ENCODE measurements around the gene B4GALNT3.
A peak's percentile ranks its signal among the peaks of the same experiment; 100 is the strongest.

The B4GALNT3 gene

GRCh38 chr12:468671-469389, 9.1 kb downstream of the B4GALNT3 start:
- no peak for DNase-seq

DNA sequence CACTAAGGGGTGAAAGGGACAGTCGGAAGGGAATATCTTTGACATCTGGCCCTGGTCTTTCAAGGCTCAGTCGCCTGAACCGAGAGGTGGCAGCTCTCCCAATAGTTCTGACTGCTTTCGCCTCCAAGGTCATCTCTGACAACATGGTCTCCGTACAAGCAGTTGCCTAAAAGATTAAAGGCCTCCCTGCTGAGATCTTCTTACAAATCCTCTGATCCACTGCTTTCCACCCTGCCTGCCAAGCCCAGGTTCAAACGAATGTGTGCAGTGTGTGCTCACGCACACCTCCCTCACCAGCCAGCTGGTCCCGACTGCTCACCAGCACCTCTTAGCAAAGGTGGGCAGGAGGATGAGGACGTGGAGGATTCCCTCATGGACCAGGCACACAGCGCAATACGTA, 10.4 kb downstream of the B4GALNT3 start:
- DNase-seq: no peak

- no peak for DNase-seq
Observed at GRCh38 chr12:473198-473597, 13.5 kb downstream of the B4GALNT3 start.

DNA sequence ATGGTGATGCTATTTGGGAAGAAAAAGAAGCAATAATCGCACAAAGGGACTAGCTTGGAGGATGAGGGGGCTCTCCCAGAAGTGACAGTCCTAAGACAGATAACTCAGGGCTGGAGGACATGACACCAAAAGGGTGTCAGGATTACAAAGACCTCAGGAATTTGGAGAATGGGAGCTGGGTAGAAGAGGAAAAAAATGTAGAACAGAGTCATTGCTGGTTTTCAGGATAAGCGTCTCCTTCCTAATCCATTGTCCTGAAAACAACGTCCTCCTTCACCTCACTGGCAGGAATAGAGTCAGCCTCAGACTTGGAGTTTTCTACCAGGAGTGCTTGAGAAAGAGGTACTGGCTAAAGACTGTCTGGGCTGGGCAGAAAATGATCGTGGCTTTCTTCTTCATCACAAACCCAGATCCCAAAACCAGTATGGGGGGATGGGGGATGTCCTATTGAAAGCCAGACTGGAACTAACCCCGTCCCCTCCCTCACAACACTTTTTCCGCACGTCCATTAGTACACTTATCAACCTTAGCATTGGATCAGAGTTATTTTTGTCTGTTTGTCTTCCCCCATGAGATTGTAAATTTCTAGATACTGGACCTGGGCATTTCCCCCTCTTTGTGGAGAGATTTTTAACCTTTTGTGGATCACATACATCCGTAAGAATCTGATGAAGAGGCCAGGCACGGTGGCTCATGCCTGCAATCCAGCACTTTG, 14.3 kb downstream of the B4GALNT3 start:
- no peak for DNase-seq

DNA sequence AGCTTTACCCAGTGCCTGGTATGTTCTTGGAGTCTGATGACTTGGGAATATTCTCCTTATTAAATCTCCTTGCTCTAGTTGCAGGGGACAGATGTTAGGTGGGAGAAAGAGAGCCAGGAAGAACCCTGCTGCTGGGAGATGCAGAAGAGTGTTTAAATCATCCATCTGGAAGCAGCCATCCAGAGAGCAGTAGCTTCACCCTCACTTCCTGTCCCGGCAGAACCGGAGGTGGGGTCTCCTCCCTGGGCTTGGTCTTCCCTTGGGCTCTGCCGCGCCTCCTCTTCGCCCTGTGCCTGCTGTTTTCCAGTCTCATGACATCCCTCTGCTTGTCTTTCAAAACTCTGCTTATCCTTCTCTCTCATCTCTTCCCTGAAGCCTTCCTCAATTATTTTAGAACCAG, 15.5 kb downstream of the B4GALNT3 start:
- no peak for DNase-seq

DNA sequence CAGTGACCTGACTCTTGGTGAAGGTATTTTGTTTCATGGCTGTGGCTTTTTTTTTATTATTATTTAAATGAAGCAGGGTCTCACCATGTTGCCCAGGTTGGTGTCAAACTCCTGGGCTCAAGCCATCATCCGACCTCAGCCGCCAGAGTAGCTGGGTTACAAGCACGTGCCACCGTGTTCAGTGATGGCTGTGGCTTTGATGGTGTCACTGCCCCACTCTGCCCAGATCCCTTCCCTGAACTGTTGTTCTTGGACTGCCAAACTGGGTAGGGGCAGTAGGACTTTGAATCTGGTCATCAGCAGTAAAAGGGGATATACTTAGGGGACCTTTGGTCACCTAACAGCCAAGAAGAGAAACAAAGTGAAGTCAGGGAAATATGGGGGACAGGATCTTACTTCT, 19.4 kb downstream of the B4GALNT3 start:
- no peak for DNase-seq

- DNase-seq: peak; percentile 3 to 8
Observed at GRCh38 chr12:480831-481816, 21.4 kb downstream of the B4GALNT3 start.

- DNase-seq: no peak
Observed at GRCh38 chr12:482061-482460, 22.3 kb downstream of the B4GALNT3 start.

DNA sequence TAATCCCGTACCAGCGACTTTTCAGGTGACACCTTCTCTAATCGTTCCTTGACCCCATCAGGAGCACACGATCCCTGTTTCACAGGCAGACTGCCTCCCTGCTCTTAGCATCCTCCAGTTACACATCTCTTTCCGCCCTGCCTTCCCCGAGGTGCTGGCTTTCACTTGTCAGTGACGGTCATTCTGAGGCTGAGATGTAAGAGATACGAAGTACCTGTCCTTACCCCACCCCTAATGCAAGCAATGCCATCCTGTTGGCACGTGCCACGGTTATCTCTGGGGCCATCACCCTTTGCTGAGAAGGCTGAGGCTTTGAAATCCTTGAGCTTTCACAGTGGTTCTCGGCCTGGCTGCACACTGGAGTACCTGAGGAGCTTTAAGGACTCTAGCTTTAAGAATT, 24.4 kb downstream of the B4GALNT3 start:
- DNase-seq: no peak

GRCh38 chr12:490260-490659, 30.5 kb downstream of the B4GALNT3 start:
- no peak for DNase-seq

- DNase-seq: no peak
Observed at GRCh38 chr12:495466-495865, 35.7 kb downstream of the B4GALNT3 start.

- no peak for DNase-seq
Observed at GRCh38 chr12:496736-497135, 37.0 kb downstream of the B4GALNT3 start.

- no peak for DNase-seq
Observed at GRCh38 chr12:497501-498160, 37.9 kb downstream of the B4GALNT3 start.

DNA sequence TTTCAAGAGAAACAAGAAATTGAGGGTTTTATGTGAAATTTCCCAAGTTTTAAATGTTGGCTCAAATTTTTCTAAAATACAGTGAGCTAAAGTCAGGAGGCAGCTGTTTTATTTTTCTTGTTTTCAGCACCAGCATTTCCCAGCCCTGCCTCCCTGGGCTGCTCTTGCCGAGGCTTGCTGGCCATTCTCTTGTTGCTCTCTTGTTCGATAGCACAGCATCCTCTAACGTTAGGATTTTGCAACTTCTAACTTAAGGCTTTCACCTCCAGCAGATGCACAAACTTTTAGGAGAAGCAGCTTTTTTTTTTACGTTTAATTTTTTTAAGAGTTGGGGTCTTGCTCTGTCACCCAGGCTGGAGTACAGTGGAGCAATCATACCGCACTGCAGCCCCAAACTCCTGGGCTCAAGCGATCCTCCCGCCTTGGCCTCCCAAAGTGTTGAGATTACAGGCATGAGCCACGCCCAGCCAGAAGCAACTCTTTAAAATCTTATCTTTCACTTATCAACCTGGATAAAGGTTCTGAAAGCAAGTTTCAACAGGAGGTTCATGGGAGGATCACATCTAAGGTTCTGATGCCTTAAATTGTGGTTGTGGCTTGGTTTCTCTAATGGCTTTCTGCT, 40.2 kb downstream of the B4GALNT3 start:
- no peak for DNase-seq

DNA sequence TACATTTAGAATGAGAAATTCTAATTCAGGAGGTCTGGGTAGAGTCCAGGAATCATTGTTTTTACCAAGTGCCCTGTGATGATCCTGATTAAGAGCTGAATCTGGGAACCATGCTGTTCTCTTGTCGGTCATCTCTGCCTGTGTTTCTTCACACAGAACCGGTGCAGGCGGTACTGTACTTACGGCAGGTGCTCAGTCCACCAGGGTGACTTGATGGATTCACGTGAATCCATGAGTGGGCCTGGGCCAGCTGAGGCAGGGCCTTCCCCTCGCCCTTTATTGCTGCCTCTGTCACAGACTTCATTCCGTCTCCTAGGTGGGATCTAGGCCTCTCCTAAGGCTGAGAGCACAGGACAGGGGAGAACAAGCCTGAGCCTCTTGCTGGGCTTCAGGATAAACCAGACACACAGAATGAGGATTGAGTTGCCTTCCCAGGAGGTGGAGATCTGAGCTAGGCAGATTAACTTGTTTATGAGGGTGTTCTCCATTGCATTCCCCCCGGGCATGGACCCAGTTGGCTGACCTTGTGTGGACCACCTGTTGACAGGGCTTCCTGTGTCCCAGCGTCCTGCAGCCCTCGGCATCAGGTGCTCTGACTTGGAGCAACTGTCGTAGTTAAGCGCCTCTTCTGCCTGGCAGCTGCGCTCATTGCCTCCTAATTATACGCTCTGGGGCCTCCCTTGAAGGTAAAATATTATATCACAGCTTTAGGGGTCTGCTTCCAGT, 42.1 kb downstream of the B4GALNT3 start:
- no peak for DNase-seq

DNA sequence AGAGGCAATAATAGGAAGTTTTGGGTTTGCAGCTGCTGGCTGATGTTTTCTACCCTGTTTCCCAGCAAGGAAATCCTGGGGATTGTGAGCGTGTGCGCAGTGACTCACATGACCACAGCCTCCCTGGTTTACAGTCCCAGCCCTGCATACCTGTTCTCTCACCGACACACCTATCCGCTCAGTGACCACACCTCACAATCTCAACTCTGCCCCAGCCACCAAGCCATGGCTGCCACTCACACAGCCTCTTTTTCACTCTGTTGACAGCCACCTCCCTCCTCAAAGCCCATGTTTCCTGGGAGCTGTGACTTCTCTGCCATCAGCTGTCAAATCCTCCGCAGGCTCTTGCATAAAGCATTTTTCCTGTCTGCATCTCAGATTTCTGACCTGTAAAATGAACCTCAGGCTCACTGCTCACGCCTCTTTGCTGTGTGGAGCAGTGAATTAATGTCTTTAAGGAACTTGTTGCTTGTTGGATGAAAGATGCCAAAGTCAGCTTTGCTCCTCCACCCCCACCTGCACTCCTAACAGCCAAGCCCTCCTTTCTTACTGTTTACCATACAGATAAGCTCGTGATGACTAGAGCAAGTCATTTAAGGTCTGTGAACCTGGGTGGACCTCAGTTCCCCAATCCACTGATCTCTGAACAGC, 43.5 kb downstream of the B4GALNT3 start:
- DNase-seq: peak in 1 of 2 experiments; percentile 5

- DNase-seq: no peak
Observed at GRCh38 chr12:505221-505620, 45.5 kb downstream of the B4GALNT3 start.

DNA sequence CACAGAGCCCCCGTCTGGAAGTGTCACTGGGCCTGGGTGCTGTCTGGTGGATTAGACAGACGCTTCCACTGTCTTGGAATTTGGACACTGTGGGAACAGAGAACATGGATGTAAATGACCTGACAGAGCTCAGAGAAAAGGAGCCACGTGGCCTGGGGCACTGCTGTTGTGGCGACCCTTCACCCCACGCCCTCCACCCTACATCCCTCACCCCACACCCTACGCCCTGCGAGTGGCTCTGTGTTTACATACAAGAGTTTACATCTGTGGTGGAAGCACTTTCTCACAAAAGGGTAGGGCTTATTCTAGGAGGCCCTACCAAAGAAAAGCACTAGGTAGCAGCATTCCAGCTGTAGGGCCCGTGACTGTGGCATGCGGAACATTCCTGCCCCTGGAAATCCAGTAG, 47.7 kb downstream of the B4GALNT3 start:
- no peak for DNase-seq

- no peak for DNase-seq
Observed at GRCh38 chr12:508145-508544, 48.4 kb downstream of the B4GALNT3 start.

DNA sequence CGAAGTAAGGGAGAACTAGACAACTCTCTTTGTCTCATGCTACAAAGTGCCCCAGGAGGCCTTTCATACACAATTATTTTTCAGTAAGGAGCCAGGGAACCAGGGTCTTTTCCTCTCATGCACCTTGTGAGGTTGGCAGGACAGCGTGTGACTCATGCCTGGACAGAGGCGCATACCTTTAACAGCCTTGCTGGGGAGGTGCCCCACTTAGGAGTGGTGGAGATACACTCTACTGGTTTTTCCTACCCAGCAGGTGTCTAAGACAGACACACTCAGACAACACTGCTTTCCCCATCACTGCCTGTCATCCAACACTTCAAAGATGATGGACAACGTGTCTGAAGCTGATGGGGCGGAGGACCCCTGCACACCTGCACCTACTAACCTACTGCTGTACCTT, 49.1 kb downstream of the B4GALNT3 start:
- no peak for DNase-seq

GRCh38 chr12:509500-509899, 49.8 kb downstream of the B4GALNT3 start:
- DNase-seq: no peak

Measured in Kasumi-1 (cell line).